Sigmoid colon (tissue), 7 donors: ENCODE data around the gene SDR9C7. TPM values are rescaled to one million over a fixed set of nuclear protein-coding genes. Genes with fewer than 3 reads are reported as not detected.
"Not testable (repeated sequence)": the region's sequence is repeated elsewhere in the genome, so short reads cannot be mapped to it uniquely, and the experiment has no call there.

Experiments
- DNase-seq: peaks from one replicate; pipeline ENCODE4 v3.0.0-alpha.2; 2019
- H3K27ac ChIP-seq, 4 donors: fragments of 200-600 bp; sonication (generic); one replicate each; pipeline ENCODE4 v1.5.1; 2016 to 2019; ENCODE audit warnings: mild to moderate bottlenecking in 1 of 4
- H3K27me3 ChIP-seq, 3 donors: fragments of 200-600 bp; sonication (generic); one replicate each; pipeline ENCODE4 v1.5.1; 2019; ENCODE audit warnings: mild to moderate bottlenecking in 1 of 3
- H3K36me3 ChIP-seq, 4 donors: fragments of 200-600 bp; sonication (generic); one replicate each; pipeline ENCODE4 v1.5.1; 2016 to 2019
- H3K4me1 ChIP-seq, 4 donors: fragments of 200-600 bp; sonication (generic); one replicate each; pipeline ENCODE4 v1.5.1; 2017 to 2019
- H3K4me3 ChIP-seq, 4 donors: fragments of 200-600 bp; sonication (generic); one replicate each; pipeline ENCODE4 v1.5.1; 2017 to 2019; ENCODE audit warnings: mild to moderate bottlenecking in 2 of 4, moderate library complexity in 1 of 4
- H3K9me3 ChIP-seq, 4 donors: fragments of 200-600 bp in 3 of 4; sonication (generic) in 3 of 4; one replicate each; pipeline versions ENCODE4 v1.5.1 to v1.6.1; 2013 to 2019
- EP300 ChIP-seq, 4 donors: sonication (generic); formaldehyde crosslinking; IDR thresholded peaks; one replicate each; pipeline ENCODE4 v1.6.1; 2017; ENCODE audit warnings: antibody characterized with exemption in 4 of 4
- POLR2A ChIP-seq, 2 donors: fragments of 450-650 bp; IDR thresholded peaks; one replicate each; pipeline ENCODE4 v1.6.1; 2016; ENCODE audit warnings: antibody characterized with exemption in 2 of 2, mild to moderate bottlenecking in 2 of 2, moderate library complexity in 2 of 2
- POLR2AphosphoS5 ChIP-seq, 4 donors: sonication (generic); formaldehyde crosslinking; IDR thresholded peaks; one replicate each; pipeline ENCODE4 v1.6.1; 2017; ENCODE audit warnings: antibody characterized with exemption in 4 of 4
- WGBS, 2 donors: extraction: QIAGEN DNeasy Blood & Tissue Kit; methylation state at CpG; one replicate each; pipeline ENCODE4 v1.1.7; 2013; 5-methylcytosine and 5-hydroxymethylcytosine counted together
- intact Hi-C: fragments of 100-400 bp; cut with DNase I; formaldehyde crosslinking; loops from one replicate; pipeline ENCODE4 v1.15.1; 2023
- polyA plus RNA-seq, 3 donors: library from polyadenylated mRNA; stranded (reverse); fragments of 200-250 nt; gene quantifications; one replicate each; pipeline ENCODE4 v1.2.3, GENCODE V29; 2013
- total RNA-seq, 4 donors: library from RNA; depleted of rRNA; stranded (reverse); fragments of >200 nt; gene quantifications; one replicate each; pipeline ENCODE4 v1.1.0, GENCODE V29; 2016
- TF ChIP-seq, protein P1 (sequence below), 4 experiments: fragments of 450-650 bp in 3 of 4; fragments of 200-600 bp in 1 of 4; IDR thresholded peaks; one replicate each; pipeline ENCODE4 v1.5.1; 2016 to 2019; ENCODE audit warnings: antibody characterized with exemption in 4 of 4, mild to moderate bottlenecking in 3 of 4, moderate library complexity in 2 of 4
- donor health status: healthy with polysubstance abuse.
- donor health status: Bipolar disorder and iron deficiency.
- donor health status: healthy.

Gene SDR9C7
- total and polyA plus RNA-seq, 7 donors: 0.03 to 0.55 TPM; not detected in 5

DNA sequence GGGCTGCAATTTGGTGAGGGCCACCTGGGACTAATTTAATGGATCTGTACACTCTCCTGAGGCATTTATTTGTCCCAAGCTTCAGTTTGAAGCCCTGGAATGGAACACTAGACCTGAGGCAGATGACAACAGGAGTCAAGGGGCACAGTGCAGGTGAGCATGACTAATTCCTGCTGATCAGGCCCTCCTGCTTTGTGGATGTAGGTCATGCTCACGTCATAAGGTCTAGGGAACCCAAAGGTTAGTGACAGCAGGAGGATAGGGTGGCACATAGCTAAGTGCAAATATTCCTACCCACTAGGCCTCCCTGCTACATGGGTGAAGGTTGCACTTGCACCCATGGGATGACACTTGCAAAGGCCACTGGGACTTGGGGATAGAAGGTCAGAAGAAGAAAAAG is 30.8 kb downstream of the SDR9C7 start:
- Histone ChIP-seq H3K36me3 (no peaks in the 10 kb centered on the region), H3K4me1 (no peaks in the 10 kb centered on the region), H3K9me3 (peaks cover 6 to 11% (median 9%) of the 10 kb centered on the region in 4 donors), H3K27me3 (no peaks in the 10 kb centered on the region), H3K4me3 (no peak overlapping the region), H3K27ac (no peak overlapping the region)
- DNase-seq: no peak
- intact Hi-C loops: no loop called here
- 36 to 58% methylated on average over 1 of the region's 1 CpG for WGBS, 2 donors
- TF ChIP-seq POLR2A (IDR thresholded peaks at IDR 0.05): no peak
- TF ChIP-seq, protein P1, sequence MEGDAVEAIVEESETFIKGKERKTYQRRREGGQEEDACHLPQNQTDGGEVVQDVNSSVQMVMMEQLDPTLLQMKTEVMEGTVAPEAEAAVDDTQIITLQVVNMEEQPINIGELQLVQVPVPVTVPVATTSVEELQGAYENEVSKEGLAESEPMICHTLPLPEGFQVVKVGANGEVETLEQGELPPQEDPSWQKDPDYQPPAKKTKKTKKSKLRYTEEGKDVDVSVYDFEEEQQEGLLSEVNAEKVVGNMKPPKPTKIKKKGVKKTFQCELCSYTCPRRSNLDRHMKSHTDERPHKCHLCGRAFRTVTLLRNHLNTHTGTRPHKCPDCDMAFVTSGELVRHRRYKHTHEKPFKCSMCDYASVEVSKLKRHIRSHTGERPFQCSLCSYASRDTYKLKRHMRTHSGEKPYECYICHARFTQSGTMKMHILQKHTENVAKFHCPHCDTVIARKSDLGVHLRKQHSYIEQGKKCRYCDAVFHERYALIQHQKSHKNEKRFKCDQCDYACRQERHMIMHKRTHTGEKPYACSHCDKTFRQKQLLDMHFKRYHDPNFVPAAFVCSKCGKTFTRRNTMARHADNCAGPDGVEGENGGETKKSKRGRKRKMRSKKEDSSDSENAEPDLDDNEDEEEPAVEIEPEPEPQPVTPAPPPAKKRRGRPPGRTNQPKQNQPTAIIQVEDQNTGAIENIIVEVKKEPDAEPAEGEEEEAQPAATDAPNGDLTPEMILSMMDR (IDR thresholded peaks at IDR 0.05): no peak
- no peak for TF ChIP-seq EP300 (IDR thresholded peaks at IDR 0.05)
- no peak for TF ChIP-seq POLR2AphosphoS5 (IDR thresholded peaks at IDR 0.05)

DNA sequence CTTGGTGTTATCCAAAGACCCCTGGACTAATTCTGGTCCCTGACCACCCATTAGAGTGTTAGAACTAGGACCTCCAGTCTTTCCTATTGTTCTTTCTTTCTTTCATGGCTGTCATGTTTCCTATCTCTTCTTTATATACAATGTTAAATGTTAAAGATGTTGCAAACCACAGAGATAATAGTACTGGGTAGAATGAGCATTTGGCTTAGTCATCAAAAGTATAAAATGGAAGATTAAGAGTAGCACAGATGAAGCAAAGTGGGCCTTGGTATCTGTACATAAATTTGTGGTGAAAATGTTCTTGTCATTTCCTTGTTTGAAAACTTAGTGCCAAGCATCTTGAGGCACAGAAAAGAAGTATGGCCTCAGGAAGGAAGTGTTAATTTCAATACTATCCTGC is 32.9 kb downstream of the SDR9C7 start:
- H3K36me3 ChIP-seq, intact Hi-C loops, H3K4me3 ChIP-seq, DNase-seq, H3K27ac ChIP-seq, H3K27me3 ChIP-seq, H3K4me1 ChIP-seq: not testable (repeated sequence)
- H3K9me3 ChIP-seq: peaks cover 6 to 10% (median 9%) of the 10 kb centered on the region in 4 donors

DNA sequence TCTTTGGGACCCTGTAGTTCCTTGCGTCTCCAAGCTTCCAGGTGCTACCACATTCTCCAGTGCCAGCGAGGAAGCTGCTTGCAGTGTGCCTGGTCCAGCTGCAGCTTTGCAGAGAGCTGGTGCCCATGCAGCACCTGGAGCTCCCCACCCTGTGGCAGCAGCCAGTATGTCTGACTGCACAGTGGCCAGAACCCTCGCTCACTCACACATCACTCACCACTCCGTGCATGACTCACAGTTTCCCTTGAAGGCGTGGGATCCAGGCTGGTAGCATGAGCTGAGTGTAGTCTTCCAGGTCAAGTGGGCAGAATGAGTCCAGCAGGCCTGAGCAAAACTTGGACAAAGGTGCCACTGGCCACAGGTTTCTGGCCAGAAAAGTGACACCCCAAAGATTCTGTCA is 33.6 kb downstream of the SDR9C7 start:
- no peaks in the 10 kb centered on the region for H3K27me3 ChIP-seq
- WGBS, 2 donors: 88 to 89% methylated on average over 5 of the region's 5 CpGs
- no peaks in the 10 kb centered on the region for H3K4me1 ChIP-seq
- intact Hi-C loops: no loop called here
- H3K4me3 ChIP-seq: no peak overlapping the region
- no peak overlapping the region for H3K27ac ChIP-seq
- peaks cover 6 to 10% (median 9%) of the 10 kb centered on the region in 4 donors for H3K9me3 ChIP-seq
- DNase-seq: no peak
- no peak for TF ChIP-seq EP300 (IDR thresholded peaks at IDR 0.05)
- no peak for TF ChIP-seq POLR2AphosphoS5 (IDR thresholded peaks at IDR 0.05)
- TF ChIP-seq, protein P1 (IDR thresholded peaks at IDR 0.05): no peak
- no peaks in the 10 kb centered on the region for H3K36me3 ChIP-seq

DNA sequence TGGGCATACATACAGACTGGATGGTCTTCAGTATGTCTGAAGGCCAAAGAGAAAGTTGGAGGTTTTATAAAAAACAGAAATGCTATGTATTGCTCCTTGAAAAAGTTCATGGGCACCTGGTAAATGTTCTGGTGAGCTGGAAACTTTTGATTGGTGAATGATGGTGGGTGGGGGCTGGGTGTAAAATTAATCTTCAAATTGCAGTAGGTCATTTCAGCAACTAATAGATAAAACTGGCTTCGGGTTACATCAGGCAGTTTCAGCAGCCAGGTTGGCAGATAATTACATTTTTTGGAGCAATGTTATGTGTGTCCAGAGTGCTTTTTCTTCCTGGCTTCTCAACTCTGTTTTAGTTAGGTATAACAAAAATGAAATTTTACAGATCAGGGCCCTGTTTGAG is 35.3 kb downstream of the SDR9C7 start:
- Histone ChIP-seq H3K4me1 (no peaks in the 10 kb centered on the region), H3K27me3 (no peaks in the 10 kb centered on the region), H3K4me3 (no peak overlapping the region), H3K9me3 (peaks cover 6 to 9% (median 8%) of the 10 kb centered on the region in 4 donors), H3K27ac (no peak overlapping the region), H3K36me3 (no peaks in the 10 kb centered on the region)
- 79 to 85% methylated on average over 1 of the region's 1 CpG for WGBS, 2 donors
- intact Hi-C loops: no loop called here
- TF ChIP-seq EP300 (IDR thresholded peaks at IDR 0.05) (no peak), POLR2A (IDR thresholded peaks at IDR 0.05) (no peak), POLR2AphosphoS5 (IDR thresholded peaks at IDR 0.05) (no peak)
- TF ChIP-seq, protein P1 (IDR thresholded peaks at IDR 0.05): no peak
- no peak for DNase-seq

DNA sequence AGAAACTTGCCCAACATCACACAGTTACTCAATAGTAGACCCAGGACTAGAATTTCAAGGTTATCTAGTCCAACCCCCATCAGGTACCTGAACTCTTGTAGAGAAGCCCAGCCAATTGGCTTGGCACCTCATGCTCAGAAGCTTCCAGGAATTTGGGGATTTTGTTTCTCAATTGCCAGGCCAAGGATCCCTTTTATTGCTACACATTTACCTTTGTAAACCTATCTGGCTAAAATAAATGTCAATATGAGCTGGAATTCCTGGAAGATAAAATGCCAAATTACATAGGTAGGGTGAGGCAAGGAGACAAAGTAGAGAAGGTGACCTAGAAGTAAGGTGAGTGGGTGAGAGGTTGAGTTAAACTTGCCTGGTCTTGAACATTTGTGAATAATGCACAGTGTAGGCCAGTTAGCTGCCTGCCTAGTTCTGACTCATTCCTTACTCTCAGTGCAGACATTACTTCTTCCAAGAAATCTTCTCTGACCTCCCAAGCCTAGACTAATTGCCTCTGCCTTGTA is 36.3 kb downstream of the SDR9C7 start:
- no peak for DNase-seq
- no peaks in the 10 kb centered on the region for H3K27me3 ChIP-seq
- intact Hi-C loops: no loop called here
- no peak overlapping the region for H3K27ac ChIP-seq
- no peaks in the 10 kb centered on the region for H3K4me1 ChIP-seq
- H3K36me3 ChIP-seq: no peaks in the 10 kb centered on the region
- no peak overlapping the region for H3K4me3 ChIP-seq
- TF ChIP-seq, protein P1 (IDR thresholded peaks at IDR 0.05): no peak
- TF ChIP-seq POLR2AphosphoS5 (IDR thresholded peaks at IDR 0.05): no peak
- no peak for TF ChIP-seq EP300 (IDR thresholded peaks at IDR 0.05)
- TF ChIP-seq POLR2A (IDR thresholded peaks at IDR 0.05): no peak
- peaks cover 6 to 9% (median 8%) of the 10 kb centered on the region in 4 donors for H3K9me3 ChIP-seq
